Measurements from ENCODE around the gene RBM39. TPM values are rescaled to one million over a fixed set of nuclear protein-coding genes. Genes with fewer than 3 reads are reported as not detected.

Gene RBM39
- total and polyA plus RNA-seq, 2 of the 13 experiments (the other 11 are each of a cell fraction or from before 2014, with no cell fraction given) = 788 to 920 TPM

DNA sequence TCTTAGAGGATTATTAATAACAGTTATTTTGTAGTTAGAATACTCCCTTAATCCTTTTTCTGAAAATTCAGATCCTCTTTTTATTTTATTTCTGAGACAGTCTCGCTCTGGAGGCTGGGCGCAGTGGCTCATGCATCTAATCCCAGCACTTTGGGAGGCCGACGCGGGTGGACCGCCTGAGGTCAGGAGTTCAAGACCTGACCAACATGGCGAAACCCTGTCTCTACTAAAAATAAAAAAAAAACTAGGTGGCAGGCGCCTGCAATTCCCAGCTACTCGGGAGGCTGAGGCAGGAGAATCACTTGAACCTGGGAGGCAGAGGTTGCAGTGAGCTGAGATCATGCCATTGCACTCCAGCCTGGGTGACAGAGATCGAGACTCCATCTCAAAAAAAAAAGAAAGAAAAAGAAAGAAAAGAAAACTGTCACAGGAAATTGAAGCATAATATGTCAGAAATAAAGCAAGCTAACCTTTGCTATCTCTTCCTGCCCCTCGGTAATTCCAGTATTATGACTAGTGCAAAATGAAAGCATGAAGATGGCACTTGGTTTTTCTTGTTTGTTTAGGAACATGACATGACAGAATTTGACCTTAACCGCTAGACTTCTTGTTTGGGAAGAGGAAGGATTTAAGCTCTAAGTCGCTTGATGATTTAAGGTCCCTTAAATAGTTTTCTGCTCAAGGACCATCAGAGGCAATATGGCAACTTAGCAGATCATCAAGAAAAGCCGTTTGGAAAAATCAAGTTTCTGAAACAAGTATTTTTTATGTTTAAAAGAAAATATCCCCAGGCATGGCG, 1.8 kb upstream of the RBM39 start (continued):
- TF ChIP-seq YY1 (IDR thresholded peaks at IDR 0.05; ENCODE audit: insufficient read depth, insufficient replicate concordance, low read depth, low read length) (peak; percentile 62), NFRKB (IDR thresholded peaks at IDR 0.05) (no peak), NCOA5 (CRISPR knock-in tag; IDR thresholded peaks at IDR 0.05) (no peak), ZNF629 (CRISPR knock-in tag; conservative IDR thresholded peaks at IDR 0.05) (peak; percentile 43; the same call in 1 of the 2 replicates), ATF7 (IDR thresholded peaks at IDR 0.05) (0 out of 2 replicates have a peak, but pooled peaks have one; percentile 9), ATF7 (CRISPR knock-in tag; IDR thresholded peaks at IDR 0.05) (no peak; the same call in 1 of the 2 replicates), ZNF607 (CRISPR knock-in tag; IDR thresholded peaks at IDR 0.05; ENCODE audit: borderline replicate concordance) (no peak), NR3C1 (CRISPR knock-in tag; IDR thresholded peaks at IDR 0.05) (no peak), KLF13 (CRISPR knock-in tag; IDR thresholded peaks at IDR 0.05) (no peak), HNRNPK (IDR thresholded peaks at IDR 0.05; ENCODE audit: low read depth, low read length, poor library complexity, severe bottlenecking) (no peak), NFIB (CRISPR knock-in tag; IDR thresholded peaks at IDR 0.05; ENCODE audit: borderline replicate concordance) (no peak), KLF16 (CRISPR knock-in tag; IDR thresholded peaks at IDR 0.05) (peak in 1 of 2 experiments; percentile 56; a peak in 1 of 4 replicates), TRIM24 (CRISPR knock-in tag; IDR thresholded peaks at IDR 0.05) (no peak), CEBPG (CRISPR knock-in tag; IDR thresholded peaks at IDR 0.05) (no peak; the same call in 1 of the 2 replicates), SRSF1 (optimal IDR thresholded peaks at IDR 0.05; ENCODE audit: low read depth, low read length) (no peak), ZNF232 (CRISPR knock-in tag; IDR thresholded peaks at IDR 0.05; ENCODE audit: borderline replicate concordance) (no peak), AKAP8 (CRISPR knock-in tag; IDR thresholded peaks at IDR 0.05) (no peak), RFX5 (IDR thresholded peaks at IDR 0.05; ENCODE audit: low read depth, low read length) (no peak), CREM (IDR thresholded peaks at IDR 0.05) (0 out of 2 replicates have a peak, but pooled peaks have one; percentile 2), CREM (CRISPR knock-in tag; IDR thresholded peaks at IDR 0.05) (no peak)
- TF ChIP-seq, protein P1, sequence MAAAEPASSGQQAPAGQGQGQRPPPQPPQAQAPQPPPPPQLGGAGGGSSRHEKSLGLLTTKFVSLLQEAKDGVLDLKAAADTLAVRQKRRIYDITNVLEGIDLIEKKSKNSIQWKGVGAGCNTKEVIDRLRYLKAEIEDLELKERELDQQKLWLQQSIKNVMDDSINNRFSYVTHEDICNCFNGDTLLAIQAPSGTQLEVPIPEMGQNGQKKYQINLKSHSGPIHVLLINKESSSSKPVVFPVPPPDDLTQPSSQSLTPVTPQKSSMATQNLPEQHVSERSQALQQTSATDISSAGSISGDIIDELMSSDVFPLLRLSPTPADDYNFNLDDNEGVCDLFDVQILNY (CRISPR knock-in tag; conservative IDR thresholded peaks at IDR 0.05) = no peak
- TF ChIP-seq, protein P2, sequence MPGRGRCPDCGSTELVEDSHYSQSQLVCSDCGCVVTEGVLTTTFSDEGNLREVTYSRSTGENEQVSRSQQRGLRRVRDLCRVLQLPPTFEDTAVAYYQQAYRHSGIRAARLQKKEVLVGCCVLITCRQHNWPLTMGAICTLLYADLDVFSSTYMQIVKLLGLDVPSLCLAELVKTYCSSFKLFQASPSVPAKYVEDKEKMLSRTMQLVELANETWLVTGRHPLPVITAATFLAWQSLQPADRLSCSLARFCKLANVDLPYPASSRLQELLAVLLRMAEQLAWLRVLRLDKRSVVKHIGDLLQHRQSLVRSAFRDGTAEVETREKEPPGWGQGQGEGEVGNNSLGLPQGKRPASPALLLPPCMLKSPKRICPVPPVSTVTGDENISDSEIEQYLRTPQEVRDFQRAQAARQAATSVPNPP (CRISPR knock-in tag; IDR thresholded peaks at IDR 0.05) = peak; percentile 53; the same call in 1 of the 2 replicates
- TF ChIP-seq, protein P3, sequence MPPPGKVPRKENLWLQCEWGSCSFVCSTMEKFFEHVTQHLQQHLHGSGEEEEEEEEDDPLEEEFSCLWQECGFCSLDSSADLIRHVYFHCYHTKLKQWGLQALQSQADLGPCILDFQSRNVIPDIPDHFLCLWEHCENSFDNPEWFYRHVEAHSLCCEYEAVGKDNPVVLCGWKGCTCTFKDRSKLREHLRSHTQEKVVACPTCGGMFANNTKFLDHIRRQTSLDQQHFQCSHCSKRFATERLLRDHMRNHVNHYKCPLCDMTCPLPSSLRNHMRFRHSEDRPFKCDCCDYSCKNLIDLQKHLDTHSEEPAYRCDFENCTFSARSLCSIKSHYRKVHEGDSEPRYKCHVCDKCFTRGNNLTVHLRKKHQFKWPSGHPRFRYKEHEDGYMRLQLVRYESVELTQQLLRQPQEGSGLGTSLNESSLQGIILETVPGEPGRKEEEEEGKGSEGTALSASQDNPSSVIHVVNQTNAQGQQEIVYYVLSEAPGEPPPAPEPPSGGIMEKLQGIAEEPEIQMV (CRISPR knock-in tag; IDR thresholded peaks at IDR 0.05; ENCODE audit: low read depth) = no peak
- TF ChIP-seq, protein P4, sequence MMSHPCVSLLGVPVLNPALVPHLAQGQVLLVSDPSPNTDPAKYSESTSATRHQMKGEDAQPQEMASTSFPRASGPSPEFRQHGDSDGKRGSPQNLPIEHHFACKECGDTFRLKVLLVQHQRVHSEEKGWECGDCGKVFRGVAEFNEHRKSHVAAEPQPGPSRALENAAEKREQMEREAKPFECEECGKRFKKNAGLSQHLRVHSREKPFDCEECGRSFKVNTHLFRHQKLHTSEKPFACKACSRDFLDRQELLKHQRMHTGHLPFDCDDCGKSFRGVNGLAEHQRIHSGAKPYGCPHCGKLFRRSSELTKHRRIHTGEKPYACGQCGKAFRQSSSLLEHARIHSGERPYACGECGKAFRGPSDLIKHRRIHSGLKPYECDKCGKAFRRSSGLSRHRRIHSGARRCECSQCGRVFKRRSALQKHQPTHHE (CRISPR knock-in tag; IDR thresholded peaks at IDR 0.05; ENCODE audit: borderline replicate concordance) = no peak
- TF ChIP-seq, protein P5, sequence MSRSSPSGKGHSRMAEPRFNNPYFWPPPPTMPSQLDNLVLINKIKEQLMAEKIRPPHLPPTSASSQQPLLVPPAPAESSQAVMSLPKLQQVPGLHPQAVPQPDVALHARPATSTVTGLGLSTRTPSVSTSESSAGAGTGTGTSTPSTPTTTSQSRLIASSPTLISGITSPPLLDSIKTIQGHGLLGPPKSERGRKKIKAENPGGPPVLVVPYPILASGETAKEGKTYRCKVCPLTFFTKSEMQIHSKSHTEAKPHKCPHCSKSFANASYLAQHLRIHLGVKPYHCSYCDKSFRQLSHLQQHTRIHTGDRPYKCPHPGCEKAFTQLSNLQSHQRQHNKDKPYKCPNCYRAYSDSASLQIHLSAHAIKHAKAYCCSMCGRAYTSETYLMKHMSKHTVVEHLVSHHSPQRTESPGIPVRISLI (CRISPR knock-in tag; IDR thresholded peaks at IDR 0.05; ENCODE audit: borderline replicate concordance) = peak; percentile 93
